Erythroblast (primary cell): Measurements from ENCODE around the gene LHFPL3.

ENCODE experiments used
- GATA1 ChIP-seq: IDR thresholded peaks from 2 replicates; pipeline ENCODE4 v1.6.1; 2011; ENCODE audit warnings: low read depth, mild to moderate bottlenecking, control low read depth, low read length, moderate library complexity
- POLR2A ChIP-seq: IDR thresholded peaks from 2 replicates; pipeline ENCODE4 v1.6.1; 2011; ENCODE audit warnings: mild to moderate bottlenecking, low read length

- TF ChIP-seq POLR2A (no peak), GATA1 (no peak)
These were observed 520.0 kb downstream of the LHFPL3 start for GRCh38 chr7:104848138-104848990.
